HG03460 (cell line): Measurements from ENCODE around the gene POLD2.

ENCODE experiments used
- ATAC-seq: cut with Tn5 transposase; IDR thresholded peaks from one replicate; pipeline ENCODE4 v1.9.1; 2021; ENCODE audit not compliant: unreplicated experiment

The POLD2 gene

GRCh38 chr7:44114586-44115310 is 8.6 kb downstream of the POLD2 start:
- no peak for ATAC-seq

- no peak for ATAC-seq
Observed at GRCh38 chr7:44113764-44114354, 9.5 kb downstream of the POLD2 start.

GRCh38 chr7:44112997-44113763 is 10.2 kb downstream of the POLD2 start:
- no peak for ATAC-seq

- ATAC-seq: no peak
Observed at GRCh38 chr7:44112231-44112996, 10.9 kb downstream of the POLD2 start.

- ATAC-seq: no peak
Observed at GRCh38 chr7:44111761-44112160, 11.6 kb downstream of the POLD2 start.

- no peak for ATAC-seq
Observed at GRCh38 chr7:44110719-44111635, 12.4 kb downstream of the POLD2 start.

- no peak for ATAC-seq
Observed at GRCh38 chr7:44109991-44110390, 13.4 kb downstream of the POLD2 start.

GRCh38 chr7:44108768-44109750 is 14.3 kb downstream of the POLD2 start:
- ATAC-seq: no peak

- no peak for ATAC-seq
Observed at GRCh38 chr7:44107961-44108767, 15.2 kb downstream of the POLD2 start.

GRCh38 chr7:44107116-44107960 is 16.0 kb downstream of the POLD2 start:
- ATAC-seq: no peak

GRCh38 chr7:44106311-44107065 is 16.9 kb downstream of the POLD2 start:
- no peak for ATAC-seq

GRCh38 chr7:44105832-44106231 is 17.5 kb downstream of the POLD2 start:
- no peak for ATAC-seq

- ATAC-seq: no peak
Observed at GRCh38 chr7:44104860-44105771, 18.2 kb downstream of the POLD2 start.

GRCh38 chr7:44103923-44104859 is 19.2 kb downstream of the POLD2 start, which contains the start of gene AEBP1:
Gene AEBP1 (plus strand): TSS chr7:44104345. CDS start chr7:44104666, 321 bp downstream.
- no peak for ATAC-seq
